ENCODE data around the gene TRPV2.

GRCh38 chr17:16429083-16429482, 13.7 kb downstream of the TRPV2 start:
- TF ChIP-seq FOXK2 (IDR thresholded peaks at IDR 0.05) (no peak), SP1 (IDR thresholded peaks at IDR 0.05) (no peak), TARDBP (IDR thresholded peaks at IDR 0.05) (no peak), NFRKB (IDR thresholded peaks at IDR 0.05) (no peak), SUZ12 (IDR thresholded peaks at IDR 0.05) (no peak), BHLHE40 (IDR thresholded peaks at IDR 0.05; ENCODE audit: borderline replicate concordance) (no peak)

Measured in HEK293T (cell line).